HL-60/S4 treated with phorbol 12-myristate 13-acetate at 8.2 ng/mL for 4 days and 3 days (cell line): ENCODE results near the gene GPD2.
"Not testable (repeated sequence)": the region's sequence is repeated elsewhere in the genome, so short reads cannot be mapped to it uniquely, and the experiment has no call there.

Source experiments
- in situ Hi-C: fragments of 300-500 bp; cut with MboI; formaldehyde crosslinking; loops from 2 replicates; pipeline ENCODE4 v1.15.0; 2022; ENCODE audit warnings: low sequenced_read_pairs

Gene GPD2

DNA sequence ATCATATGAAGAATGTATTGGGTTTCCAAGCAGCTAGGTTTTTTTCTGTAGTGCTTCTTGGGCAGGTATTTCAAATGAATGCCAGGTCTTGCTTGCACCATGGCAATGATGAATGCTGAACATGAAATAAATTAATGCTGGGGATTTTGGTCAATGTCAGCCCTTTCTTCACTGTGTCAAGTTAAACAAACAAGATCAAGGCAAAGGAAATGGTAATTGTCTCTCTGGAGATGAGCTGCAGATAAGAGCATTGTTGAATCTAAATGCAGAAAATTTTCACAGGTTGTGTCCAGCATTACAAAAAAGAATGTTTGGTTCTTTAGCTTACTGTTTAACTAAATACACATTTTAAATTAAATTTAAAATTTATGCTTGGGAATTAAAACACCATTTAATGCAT lies 144.3 kb downstream of the GPD2 start:
- in situ Hi-C loops = no loop called here

DNA sequence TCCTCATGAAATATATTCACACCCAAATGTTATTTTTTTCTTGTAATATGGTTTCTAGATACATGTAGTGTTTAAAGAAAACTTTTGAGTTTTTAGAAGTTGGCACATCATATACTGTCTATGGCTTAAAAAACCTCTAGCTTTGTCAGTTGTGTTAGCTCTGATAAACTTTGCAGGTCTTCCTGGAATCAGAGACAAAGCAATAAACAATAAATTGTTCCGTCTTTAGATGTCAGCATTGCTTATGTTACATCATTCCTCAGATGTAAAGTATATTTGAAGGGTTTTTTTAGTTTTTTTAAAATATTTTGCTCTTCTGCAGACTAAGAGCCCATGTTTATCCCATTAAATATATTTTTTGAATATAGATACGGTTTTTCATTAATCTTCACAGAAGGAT lies 145.1 kb downstream of the GPD2 start:
- in situ Hi-C loops = no loop called here

DNA sequence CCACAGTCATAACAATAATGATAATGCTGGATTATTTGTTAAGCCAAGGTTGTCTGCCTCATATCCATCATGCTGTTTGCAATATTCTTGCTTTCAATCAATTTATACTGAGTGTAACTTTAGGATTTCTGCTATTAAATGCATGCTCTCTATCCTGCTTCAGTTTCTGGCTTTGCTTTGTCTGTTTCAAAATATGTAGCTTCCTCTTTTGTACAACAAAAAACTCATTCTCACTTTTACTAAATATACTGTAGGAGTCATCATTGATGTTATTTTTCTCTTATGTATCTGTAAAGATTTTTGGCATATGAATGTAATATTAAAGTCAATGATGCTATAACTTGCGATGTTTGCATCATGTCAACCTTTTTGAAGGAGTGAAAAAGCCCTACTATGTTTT lies 149.3 kb downstream of the GPD2 start:
- in situ Hi-C loops = no loop called here

DNA sequence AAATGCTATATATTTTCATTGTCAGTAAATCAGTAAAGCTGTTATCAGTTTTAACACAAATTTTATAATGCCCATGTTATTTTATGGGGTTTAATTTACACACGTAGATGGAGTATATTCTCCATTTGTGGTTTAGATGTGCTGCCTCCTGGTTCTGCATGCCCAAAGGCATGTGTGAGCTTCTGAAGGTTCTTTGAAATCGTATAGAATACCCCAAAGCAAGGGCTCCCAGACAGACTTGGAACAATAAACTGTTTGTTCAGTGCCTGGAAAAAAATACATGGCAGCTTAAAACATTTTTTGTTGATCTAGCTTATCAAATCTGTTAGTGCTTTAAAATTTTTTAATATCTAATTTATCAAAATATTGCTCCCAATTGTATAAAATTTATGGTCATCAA lies 150.4 kb downstream of the GPD2 start:
- in situ Hi-C loops = no loop called here

DNA sequence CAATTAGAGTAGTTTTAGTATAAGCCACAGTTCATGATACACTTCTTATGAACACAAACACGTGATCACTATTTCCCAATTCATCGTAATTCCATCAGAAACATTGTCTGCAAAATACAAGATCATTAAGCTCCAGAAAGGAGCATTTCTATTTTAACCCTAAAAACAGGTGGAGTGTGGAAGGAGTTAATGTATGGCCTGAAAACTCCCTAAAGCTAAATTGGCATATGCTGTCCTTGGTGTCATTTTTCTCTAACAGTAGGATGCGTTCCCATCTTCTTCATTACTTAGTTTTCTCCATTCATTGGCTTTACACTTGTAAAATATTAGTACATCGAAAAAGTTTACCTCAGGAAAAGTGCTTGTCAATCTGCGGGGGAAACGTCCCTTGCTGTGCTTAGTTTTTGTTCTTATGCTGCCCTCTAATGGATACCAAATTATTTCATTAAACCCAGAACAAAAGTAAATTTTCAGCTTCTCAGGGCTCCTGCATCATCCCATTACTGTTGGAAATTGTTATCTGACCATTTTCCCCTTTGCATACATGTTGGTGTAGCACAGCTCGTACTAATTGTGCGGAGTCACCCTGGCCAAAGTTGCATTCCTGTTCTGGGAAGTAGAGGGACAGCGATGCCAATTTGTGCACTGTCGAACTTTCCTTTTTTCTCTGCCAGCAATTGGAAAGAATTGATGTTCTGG lies 153.4 kb downstream of the GPD2 start:
- in situ Hi-C loops = no loop called here

DNA sequence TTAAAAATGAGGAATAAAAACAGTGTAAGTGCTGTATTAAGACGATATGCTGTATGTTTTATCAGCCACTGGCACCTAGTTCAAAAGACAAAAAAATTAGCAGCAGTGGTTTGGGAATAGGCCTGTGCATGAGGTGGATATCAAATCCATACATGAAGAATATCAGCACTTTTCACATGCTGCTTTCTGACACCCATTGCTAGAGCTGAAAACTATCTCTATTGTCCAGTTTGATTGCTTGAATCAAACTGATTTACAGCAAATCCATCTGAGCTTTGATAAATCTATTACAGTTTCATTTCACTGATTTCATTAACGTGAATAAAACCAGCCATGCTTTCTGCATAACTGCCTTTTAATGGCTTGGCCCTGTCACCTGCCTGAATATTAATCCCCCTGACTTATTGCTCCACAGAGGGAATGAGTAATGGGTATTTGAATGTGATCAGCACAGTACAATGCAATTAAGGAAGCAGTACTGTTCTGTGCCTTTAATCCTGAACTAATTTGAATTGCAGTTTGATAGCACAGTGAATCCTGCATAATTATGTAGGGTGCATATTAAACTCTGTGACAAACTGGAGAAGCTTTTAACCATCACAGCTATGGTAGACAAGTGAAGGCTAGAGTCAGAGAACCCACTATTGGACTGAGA lies 154.0 kb downstream of the GPD2 start:
- in situ Hi-C loops = no loop called here

DNA sequence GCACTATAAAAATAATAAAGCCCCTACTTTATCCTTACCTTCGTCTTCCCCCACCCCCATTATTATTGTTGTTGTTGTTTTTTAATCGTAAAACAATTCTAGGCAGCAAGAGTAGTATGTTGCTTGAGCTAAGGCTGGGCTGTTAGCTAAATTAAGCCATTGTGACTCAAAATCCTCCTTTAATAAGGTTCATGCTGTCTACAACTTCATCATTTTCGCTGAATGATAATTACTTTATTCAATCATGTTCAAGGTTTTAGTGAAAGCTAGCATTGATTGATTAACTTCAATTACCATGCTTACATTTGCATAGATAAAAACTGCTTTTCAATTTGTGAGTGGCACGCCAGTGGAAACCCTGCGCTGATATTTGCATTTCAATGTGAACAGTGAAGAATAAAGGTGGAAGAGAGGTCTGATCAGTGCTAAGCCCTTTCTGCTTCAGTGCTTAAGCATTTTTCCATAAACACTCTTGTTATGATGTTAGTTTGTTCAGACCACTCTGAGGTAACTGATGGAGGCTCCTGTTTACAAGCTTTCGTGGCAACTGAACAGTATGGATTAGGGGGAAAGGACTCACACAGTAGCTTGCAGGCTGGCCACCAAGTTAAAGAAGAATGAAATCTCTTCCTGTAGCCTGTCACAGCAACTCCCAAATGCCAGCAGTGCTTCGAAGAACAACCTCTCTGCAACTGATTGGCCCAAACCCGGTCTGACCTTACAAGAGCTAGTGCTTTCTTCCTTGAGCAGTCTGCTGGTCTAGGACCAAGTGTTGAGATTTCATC lies 156.8 kb downstream of the GPD2 start:
- in situ Hi-C loops = no loop called here

DNA sequence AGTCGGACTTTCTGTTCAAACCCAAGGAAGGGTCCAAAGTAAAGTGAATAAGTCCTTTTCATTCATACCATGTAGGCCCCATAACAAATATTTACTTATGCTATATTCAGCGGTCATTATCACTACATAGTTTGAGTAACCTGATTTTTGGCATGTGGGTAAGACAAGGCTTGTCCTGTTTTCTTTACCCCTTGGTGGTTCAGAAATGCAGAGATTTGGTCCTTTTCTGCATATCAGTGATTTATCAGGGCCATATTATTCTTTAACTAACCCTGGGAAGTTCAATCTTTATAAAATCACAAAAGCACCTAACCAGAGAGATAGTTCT lies 157.4 kb downstream of the GPD2 start:
- in situ Hi-C loops = no loop called here

DNA sequence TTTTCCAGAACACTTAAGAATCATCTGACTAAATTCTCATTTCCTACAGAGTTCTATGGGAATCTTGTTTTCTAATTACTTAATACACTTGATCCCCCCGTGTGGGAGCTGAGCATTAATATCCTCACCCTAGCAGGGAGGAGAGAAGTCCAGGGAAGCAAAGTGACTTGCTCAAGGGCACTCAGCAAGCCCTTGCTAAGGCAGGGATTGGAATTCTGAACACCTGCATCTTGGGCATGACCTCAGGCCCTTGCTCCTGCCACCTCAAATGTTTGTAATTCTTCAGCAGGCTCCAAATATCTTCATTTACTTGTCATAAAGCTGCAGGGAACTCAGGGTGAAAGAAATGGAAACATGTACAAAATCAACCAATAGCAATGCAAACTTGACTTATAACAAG lies 162.4 kb downstream of the GPD2 start:
- in situ Hi-C loops = no loop called here

DNA sequence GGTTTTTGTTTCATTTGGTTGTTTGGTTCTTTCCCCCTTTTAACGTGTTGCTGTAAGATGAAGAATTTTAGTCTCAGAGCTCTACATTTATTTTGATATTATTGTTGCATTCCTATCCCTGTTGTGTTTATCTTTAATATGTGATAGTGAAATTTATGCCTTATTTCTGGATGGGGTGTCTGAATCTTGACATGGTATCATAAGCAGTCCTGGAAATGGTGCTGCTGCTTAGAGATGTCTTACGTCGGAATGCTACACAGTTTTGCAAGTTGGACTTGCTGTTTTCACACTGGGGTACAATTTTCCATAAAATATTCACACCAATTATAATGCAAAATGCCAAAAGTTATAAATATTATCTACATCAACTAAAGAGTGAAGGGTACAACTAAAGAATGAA lies 164.0 kb downstream of the GPD2 start:
- in situ Hi-C loops = no loop called here

DNA sequence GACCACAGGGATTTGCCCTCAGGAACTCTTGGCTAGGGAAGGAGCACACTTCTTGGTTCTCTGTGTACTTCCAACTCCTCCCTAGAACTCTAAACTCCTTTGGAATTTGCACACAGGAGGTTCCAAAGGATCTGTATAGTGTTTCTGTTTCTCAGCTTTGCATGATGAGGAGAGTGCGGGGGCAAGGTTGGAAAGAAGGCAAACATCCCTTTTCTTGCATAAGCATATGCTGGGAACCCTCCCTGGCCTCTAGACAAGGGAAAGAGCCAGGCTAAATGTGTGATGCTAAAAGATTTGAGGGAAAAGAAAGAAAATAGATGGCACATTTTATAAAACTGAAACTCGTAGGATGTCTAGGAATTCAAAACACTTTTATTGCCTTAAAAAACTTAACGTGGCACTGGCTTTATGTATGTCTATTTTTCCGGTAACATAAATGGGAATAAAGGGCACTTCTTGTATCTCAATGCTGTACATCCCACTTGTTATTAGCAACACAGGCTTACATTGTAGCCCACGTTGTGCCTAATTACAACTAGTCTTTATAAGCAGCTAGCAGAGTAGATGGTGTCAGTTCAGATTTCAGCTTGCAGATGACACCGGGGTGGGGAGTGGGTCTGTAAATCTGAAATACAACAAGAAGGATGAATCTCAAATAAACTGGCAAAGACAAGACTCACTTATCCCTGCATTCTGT lies 165.8 kb downstream of the GPD2 start:
- in situ Hi-C loops = no loop called here

DNA sequence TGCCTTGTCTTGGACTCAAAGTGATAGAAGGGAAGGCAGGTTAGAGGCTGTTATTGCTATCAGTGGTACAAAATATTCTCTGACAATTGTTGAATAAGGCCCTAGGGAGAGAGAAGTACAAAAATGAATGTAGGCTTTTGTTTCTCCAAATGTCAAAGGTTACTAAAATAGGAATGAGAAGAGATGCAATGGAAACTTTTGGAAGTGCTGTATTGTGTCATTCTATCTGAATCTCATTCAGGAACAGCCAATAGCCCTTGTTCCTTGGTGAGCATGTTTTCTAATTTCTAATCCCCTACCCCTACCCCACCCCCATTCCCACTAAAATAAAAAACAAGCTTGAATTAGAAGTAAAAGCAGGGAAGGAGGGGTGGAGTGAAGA lies 166.4 kb downstream of the GPD2 start:
- in situ Hi-C loops = no loop called here

DNA sequence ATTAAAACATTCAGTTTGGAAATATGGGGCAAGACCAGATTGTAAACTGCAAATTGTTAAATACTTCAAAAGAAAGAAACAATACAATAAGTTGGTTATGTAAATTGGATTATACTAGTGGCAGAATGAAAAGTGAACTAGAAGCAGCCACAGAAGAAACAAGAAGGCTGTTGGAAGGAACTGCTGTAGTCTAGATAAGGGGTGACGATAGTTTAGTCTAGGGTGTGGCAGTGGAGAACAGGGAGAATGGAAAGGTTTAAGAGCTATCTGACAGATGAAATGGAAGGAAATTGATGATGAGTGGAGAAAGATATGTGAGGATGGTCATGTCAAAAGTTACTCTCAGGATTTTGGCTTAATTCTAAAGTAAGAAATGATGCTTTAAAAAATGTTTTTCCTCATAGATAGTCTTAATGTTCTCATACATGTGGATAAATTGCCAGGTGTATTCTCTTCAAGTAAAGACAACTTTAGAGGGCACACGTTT lies 179.7 kb downstream of the GPD2 start:
- in situ Hi-C loops = no loop called here

DNA sequence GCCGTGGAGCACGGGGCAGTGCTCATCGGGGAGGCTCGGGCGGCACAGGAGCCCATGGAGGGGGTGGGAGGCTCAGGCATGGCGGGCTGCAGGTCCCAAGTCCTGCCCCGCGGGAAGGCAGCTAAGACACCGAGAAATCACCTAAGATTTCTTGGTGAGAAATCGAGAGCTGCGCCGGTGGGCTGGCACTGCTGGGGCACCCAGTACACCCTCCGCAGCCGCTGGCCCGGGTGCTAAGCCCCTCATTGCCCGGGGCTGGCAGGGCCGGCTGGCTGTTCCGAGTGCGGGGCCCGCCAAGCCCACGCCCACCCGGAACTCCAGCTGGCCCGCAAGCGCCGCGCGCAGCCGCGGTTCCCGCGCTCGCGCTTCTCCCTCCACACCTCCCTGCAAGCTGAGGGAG lies 181.9 kb downstream of the GPD2 start:
- in situ Hi-C loops = not testable (repeated sequence)

DNA sequence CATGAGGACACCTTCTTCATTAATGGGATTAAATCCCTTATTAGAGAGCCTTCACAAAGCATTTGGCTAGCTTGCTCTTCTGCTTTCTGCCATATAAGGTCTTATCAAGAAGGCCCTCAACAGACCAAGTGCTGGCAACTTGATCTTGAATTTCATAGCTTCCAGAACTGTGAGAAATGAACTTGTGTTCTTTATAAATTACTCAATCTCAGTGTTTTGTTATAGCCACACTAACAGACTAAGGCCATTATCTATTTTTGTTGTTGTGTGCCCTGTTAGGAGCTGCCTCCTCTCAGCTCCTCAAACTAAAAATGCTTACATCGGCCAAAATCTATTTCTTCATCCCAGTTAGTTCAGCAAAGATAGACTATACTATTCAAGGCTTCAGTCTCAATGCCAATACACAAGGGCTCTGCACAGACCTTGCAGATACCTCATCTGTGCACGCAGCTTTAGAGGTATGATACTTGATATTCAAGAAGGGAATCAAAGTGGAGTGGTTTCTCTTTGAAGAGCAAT lies 182.9 kb downstream of the GPD2 start:
- in situ Hi-C loops = no loop called here

DNA sequence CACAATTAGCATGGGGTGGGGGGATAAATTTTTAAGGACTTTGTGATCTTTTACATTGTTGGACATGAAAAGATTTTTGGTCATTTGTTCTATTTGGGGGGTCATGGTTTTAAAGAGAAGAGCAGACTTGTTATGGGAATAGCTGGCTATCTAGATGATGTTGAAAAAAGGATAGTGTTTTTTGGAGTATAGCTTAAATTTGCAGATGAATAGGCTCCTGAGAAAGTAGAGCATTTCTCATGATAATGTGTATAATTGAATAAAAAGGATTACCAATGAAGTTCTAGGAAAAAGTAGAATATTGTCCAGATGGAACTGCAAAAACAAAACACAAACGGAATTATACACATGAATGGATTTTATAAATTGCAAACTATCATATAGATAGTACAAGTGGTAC lies 186.3 kb downstream of the GPD2 start:
- in situ Hi-C loops = no loop called here

DNA sequence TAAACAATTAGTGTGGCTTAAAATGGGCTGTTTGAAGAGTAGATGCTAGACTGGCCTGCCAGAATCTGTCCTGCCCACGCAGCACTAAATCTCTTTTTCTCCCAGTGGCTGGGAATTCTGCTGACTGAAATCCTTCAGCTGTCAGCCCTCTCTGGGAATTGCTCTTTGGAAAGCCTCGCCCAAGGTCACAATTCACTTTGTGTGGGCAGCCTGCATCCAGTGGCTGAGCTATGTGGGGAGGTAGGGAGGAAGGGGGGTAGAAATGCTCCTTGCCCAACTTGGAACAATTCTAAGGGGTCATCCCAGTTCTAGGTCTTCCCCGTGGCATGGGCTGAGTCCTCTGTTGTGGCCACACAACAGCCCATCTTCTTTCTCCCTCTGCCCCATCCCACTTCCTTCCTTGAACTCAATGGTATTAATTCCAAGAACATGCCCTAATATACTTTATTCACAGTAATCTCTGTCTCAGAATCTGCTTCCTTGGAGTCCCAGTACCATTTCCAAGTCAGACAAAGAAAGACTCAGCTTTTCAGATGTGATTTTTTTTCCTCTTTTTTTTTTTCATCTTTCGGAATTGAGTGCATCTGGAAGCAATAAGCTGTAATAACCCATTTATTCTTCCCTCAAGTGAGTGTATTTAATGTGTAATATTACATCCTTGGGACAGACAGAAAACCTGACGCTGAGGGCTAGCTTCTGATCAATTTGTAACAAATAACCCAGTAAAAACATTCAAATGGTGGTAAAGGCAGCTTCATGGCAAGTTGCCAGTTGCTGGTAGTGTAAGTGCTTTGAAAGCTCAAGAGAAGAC lies 189.4 kb downstream of the GPD2 start:
- in situ Hi-C loops = no loop called here

DNA sequence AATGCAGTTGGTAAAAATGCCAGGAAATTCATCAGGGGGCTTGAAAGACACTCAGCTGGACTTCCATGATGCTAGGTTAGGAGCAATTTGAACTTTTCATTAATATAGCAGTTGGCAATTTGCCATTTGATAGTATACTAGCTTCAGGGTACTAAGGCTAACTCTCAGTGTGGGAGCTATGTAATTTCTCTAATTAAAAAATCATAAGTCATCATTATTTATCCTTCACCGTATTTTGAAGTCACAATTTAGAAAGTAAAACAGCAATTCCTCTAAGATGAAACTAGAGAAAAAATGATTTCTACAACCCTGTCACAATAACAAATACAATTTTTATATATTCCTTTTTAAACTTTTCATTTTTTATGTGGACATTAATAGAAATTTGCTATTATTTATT lies 190.8 kb downstream of the GPD2 start:
- in situ Hi-C loops = no loop called here

DNA sequence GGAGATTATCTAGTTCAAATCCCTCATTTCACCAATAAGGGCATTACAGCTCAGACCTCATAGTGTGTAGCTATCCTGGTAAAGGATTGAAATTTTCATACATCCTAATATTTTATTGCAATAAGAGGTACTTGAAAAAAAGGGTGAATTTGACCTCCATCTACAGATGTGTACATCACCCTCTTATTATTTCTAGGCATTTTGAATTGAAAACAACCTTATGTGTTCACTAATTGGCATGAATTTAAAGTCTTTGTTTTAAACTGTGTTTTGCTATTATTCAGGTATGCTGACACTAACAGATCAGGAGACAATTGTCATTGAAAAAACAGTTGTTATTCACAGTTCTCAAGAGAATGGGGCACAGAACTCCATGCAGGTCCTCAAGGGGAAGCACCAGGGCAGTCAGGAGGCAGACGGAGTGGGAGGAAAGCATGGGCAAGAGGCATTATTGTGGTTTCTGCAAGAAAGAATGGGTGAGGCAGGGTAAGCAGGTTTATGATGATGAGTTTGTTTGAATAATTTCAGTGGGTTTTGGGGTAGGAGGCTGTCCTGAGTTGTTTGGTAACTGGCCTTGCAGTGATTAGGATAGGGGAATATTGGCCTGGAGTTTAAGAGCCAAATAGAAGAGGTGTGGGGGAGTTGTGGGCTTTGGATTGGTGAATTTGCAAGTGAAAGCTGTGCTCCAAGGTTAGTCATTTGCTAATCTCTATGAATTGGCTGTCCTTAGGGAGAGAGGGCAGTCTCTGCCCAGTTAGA lies 194.6 kb downstream of the GPD2 start:
- in situ Hi-C loops = no loop called here

DNA sequence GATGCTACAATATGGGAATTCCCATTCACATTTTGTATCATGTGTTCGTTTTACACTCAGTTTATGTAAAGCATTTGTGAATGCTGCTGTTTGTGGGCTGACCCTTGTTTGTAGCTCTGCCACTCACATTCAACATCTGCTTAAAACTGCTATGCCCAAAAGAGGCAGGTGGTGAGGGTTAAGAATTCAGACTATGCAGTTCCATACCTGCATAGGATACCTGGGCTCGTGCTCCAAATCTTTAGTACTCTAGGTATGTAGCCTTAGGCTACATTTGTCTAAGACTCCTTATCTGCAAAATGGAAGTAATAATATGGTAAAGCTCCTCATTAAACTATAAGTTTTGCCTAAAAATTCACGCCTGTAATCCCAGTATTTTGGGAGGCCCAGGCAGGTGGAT lies 199.5 kb downstream of the GPD2 start:
- in situ Hi-C loops = no loop called here
